Chondrocyte (in vitro differentiated cells): ENCODE data around the gene SPATA31D1. TPM values are rescaled to one million over a fixed set of nuclear protein-coding genes. Genes with fewer than 3 reads are reported as not detected.
"Not testable (repeated sequence)": the region's sequence is repeated elsewhere in the genome, so short reads cannot be mapped to it uniquely, and the experiment has no call there.

Experiments used
- DNase-seq: peaks from one replicate; pipeline ENCODE4 v3.0.0; 2021; ENCODE audit warnings: mixed read lengths, low spot score
- H3K27ac Mint-ChIP-seq: one replicate; pipeline ENCODE4 v1.8.0; 2021; ENCODE audit warnings: mild to moderate bottlenecking, moderate library complexity, mixed read lengths; ENCODE audit not compliant: unreplicated experiment
- H3K27me3 Mint-ChIP-seq: 2 replicates; pipeline ENCODE4 v1.8.0; 2021; ENCODE audit warnings: low read depth, mixed read lengths
- H3K36me3 Mint-ChIP-seq: 2 replicates; pipeline ENCODE4 v1.8.0; 2021; ENCODE audit warnings: low read depth, mixed read lengths
- H3K4me1 Mint-ChIP-seq: 2 replicates; pipeline ENCODE4 v1.8.0; 2021; ENCODE audit warnings: low read depth, mild to moderate bottlenecking, mixed read lengths
- H3K4me3 Mint-ChIP-seq: one replicate; pipeline ENCODE4 v1.8.0; 2021; ENCODE audit warnings: mild to moderate bottlenecking, moderate library complexity, mixed read lengths; ENCODE audit not compliant: unreplicated experiment
- H3K9me3 Mint-ChIP-seq: 2 replicates; pipeline ENCODE4 v1.8.0; 2021; ENCODE audit warnings: low read depth, mixed read lengths
- long read RNA-seq: library from polyadenylated mRNA; stranded (forward); transcript quantifications from one replicate; pipeline ENCODE4 v2.0.0, GENCODE V29; 2021
- total RNA-seq: library from RNA; stranded (reverse); gene quantifications from 3 replicates; pipeline ENCODE4 v1.2.1, GENCODE V29; 2021
- TF ChIP-seq, protein P1 (sequence below): fragments of 200-600 bp; sonication (generic); IDR thresholded peaks from 2 replicates; pipeline ENCODE4 v1.5.0; 2021; ENCODE audit warnings: antibody characterized with exemption, mild to moderate bottlenecking, moderate library complexity

SPATA31D1 gene
- not detected in 3 replicates for total RNA-seq
- long read RNA-seq: 0 reads

DNA sequence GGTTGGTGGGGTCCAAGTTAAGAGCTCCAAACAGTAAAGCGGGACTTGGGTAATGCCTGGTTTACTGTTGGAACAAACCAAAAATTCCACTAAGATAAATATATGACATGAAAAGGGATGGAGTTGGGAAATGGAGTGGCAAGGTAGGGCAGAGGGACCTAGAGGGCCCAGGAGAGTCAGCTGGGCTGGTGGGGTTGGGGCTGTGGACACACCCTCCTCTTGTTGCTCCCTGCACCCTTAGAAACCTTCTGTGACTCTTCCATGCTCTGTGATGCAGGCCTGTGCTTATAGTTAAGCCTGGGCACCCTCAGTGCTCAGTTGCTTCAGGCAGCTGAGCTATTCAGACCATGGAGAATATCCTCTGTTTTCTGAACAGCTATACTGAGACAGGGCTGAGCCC is at the start of gene SPATA31D1:
Gene SPATA31D1, plus strand, starts transcription at position 301 of the 400 bp plus-strand sequence. Its CDS starts 47 bp downstream, at position 348.
- H3K27ac Mint-ChIP-seq, DNase-seq, H3K27me3 Mint-ChIP-seq, H3K4me1 Mint-ChIP-seq, H3K36me3 Mint-ChIP-seq, H3K4me3 Mint-ChIP-seq, H3K9me3 Mint-ChIP-seq: not testable (repeated sequence)

DNA sequence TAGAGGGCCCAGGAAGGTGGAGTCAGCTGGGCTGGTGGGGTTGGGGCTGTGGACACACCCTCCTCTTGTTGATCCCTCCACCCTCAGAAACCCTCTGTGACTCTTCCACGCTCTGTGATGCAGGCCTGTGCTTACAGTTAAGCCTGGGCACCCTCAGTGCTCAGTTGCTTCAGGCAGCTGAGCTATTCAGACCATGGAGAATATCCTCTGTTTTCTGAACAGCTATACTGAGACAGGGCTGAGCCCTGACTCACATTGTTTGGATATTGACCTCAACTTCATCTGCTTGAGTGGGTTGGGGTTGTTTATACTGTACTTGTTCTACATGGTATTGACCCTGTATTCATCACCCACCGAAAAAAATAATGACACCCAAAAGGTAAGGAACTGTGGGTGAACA is 45.2 kb upstream of the SPATA31D1 start, which contains the start of gene SPATA31D3:
Gene SPATA31D3, plus strand, starts transcription at position 108 of the 400 bp plus-strand sequence. Its CDS starts 86 bp downstream, at position 194.
- H3K36me3 Mint-ChIP-seq, H3K27ac Mint-ChIP-seq, H3K9me3 Mint-ChIP-seq, H3K27me3 Mint-ChIP-seq, DNase-seq, H3K4me1 Mint-ChIP-seq, H3K4me3 Mint-ChIP-seq: not testable (repeated sequence)

- H3K4me3 Mint-ChIP-seq, DNase-seq, H3K4me1 Mint-ChIP-seq, H3K27ac Mint-ChIP-seq, H3K9me3 Mint-ChIP-seq, H3K27me3 Mint-ChIP-seq, H3K36me3 Mint-ChIP-seq: not testable (repeated sequence)
These were observed 39.9 kb upstream of the SPATA31D1 start for GRCh38 chr9:81948650-81949049.

DNA sequence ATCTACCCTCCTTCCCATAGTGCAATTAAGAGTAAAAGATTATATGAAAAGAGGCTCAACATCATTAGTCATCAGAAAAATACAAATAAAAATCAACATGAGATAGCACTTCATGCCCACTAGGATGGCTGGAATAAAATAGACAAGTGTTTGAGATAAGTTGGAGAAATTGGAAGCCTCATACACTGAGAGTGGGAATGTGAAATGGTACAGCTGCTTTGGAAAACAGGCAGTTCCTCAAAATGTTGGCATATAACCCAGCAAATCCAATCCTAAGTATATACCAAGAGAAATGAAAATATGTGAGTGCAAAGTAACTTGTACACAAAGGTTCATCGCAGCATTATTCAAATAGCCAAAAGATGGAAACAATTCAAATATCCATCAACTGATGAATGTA is 35.5 kb upstream of the SPATA31D1 start:
- H3K4me3 Mint-ChIP-seq: no peak overlapping the region
- H3K4me1 Mint-ChIP-seq: no peaks in the 10 kb centered on the region
- TF ChIP-seq, protein P1, sequence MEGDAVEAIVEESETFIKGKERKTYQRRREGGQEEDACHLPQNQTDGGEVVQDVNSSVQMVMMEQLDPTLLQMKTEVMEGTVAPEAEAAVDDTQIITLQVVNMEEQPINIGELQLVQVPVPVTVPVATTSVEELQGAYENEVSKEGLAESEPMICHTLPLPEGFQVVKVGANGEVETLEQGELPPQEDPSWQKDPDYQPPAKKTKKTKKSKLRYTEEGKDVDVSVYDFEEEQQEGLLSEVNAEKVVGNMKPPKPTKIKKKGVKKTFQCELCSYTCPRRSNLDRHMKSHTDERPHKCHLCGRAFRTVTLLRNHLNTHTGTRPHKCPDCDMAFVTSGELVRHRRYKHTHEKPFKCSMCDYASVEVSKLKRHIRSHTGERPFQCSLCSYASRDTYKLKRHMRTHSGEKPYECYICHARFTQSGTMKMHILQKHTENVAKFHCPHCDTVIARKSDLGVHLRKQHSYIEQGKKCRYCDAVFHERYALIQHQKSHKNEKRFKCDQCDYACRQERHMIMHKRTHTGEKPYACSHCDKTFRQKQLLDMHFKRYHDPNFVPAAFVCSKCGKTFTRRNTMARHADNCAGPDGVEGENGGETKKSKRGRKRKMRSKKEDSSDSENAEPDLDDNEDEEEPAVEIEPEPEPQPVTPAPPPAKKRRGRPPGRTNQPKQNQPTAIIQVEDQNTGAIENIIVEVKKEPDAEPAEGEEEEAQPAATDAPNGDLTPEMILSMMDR: no peak
- H3K9me3 Mint-ChIP-seq: peaks cover 14% of the 10 kb centered on the region
- DNase-seq: no peak
- peaks cover 10% of the 10 kb centered on the region for H3K27me3 Mint-ChIP-seq
- H3K27ac Mint-ChIP-seq: no peak overlapping the region
- H3K36me3 Mint-ChIP-seq: peaks cover 5% of the 10 kb centered on the region

GRCh38 chr9:81955625-81956024 is 32.9 kb upstream of the SPATA31D1 start:
- TF ChIP-seq, protein P1: no peak
- Mint-ChIP-seq H3K4me1 (no peaks in the 10 kb centered on the region), H3K36me3 (peaks cover 5% of the 10 kb centered on the region), H3K27ac (no peak overlapping the region), H3K9me3 (peaks cover 14% of the 10 kb centered on the region), H3K4me3 (no peak overlapping the region), H3K27me3 (no peaks in the 10 kb centered on the region)
- DNase-seq: no peak

DNA sequence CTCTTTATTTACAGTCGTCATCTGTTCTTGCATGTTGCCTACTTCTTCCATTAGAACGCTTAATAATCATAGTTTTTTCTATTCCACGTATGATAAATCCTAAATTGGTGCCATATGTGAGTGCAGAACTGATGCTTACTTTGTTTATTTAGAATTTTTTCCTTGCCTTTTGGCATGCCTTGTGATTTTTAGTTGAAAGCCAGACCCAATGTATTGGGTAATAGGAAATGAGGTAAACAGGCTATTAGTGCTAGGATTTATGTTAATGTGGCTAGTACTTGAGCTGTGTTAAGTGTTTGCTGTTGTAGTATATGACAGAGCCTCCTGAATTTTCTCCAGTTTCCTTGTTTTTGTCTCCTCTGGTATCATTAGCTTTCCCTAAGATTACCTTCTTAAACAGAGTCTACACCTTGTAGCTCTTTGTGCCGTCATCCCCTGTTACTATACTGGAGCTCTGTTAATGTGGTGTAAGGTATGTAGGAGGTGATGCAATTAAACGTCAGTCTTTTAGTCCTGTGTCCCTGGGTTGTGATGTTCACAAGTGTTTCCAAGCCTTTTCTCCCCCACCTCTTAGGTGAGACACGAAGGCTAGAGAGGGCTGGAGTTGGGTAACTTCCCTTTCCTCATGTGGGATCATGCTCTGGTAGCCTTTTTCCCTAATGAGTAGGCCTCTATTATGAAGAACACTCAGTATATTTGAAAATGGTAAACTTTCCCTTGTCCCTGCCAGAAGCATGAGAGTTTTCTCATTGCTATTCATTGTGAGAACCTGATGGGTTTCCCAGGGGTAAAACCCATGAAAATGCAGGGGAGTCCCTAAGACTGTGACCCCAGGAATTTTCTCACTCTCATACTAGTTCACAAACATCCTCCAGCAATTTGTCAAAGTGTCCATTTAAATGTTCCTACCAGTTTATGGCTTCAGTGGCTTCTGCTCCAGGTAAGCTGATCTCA is 24.1 kb upstream of the SPATA31D1 start:
- peaks cover 3% of the 10 kb centered on the region for H3K36me3 Mint-ChIP-seq
- DNase-seq: no peak
- H3K4me3 Mint-ChIP-seq: no peak overlapping the region
- peaks cover 2% of the 10 kb centered on the region for H3K27me3 Mint-ChIP-seq
- TF ChIP-seq, protein P1: no peak
- H3K9me3 Mint-ChIP-seq: peaks cover 9% of the 10 kb centered on the region
- no peaks in the 10 kb centered on the region for H3K4me1 Mint-ChIP-seq
- H3K27ac Mint-ChIP-seq: no peak overlapping the region
